HEK293 (cell line): ENCODE measurements around the gene OTP.

Experiments
- CTCF ChIA-PET: fragments of 350-600 bp; formaldehyde crosslinking; extraction: SDS; loops from one replicate; lab custom pipeline; 2021; ENCODE audit warnings: antibody characterized with exemption; lab: Yijun Ruan, JAX
- POLR2A ChIA-PET: fragments of 300-600 bp; formaldehyde crosslinking; extraction: SDS; loops from one replicate; lab custom pipeline; 2020; ENCODE audit warnings: antibody characterized with exemption, inconsistent platforms; lab: Yijun Ruan, JAX
- H3K27ac ChIP-seq: fragments of 200-500 bp; sonication (Bioruptor generic); 2 replicates; pipeline ENCODE4 v1.5.1; 2014; ENCODE audit warnings: low read depth, low read length, control low read depth, inconsistent platforms; ENCODE audit errors: extremely low read depth
- H3K36me3 ChIP-seq, 2 experiments: fragments of 200-500 bp in 1 of 2; sonication (Bioruptor generic) in 1 of 2; 1 replicate in 1 of 2; 2 replicates in 1 of 2; pipeline ENCODE4 v1.5.1; 2014 to 2017; ENCODE audit warnings: inconsistent platforms in 2 of 2, low read length in 2 of 2; ENCODE audit not compliant: control insufficient read depth in 2 of 2, insufficient read depth in 1 of 2
- H3K4me1 ChIP-seq: fragments of 200-500 bp; sonication (Bioruptor generic); 2 replicates; pipeline ENCODE4 v1.5.1; 2014; ENCODE audit warnings: mild to moderate bottlenecking, low read length, inconsistent platforms; ENCODE audit not compliant: control insufficient read depth, insufficient read depth
- H3K4me3 ChIP-seq: 2 replicates; pipeline ENCODE4 v1.5.1; 2011; ENCODE audit warnings: low read depth, mild to moderate bottlenecking, control low read depth, low read length, moderate library complexity
- H3K9me3 ChIP-seq: fragments of 200-500 bp; sonication (Bioruptor generic); 2 replicates; pipeline ENCODE4 v1.5.1; 2014; ENCODE audit warnings: low read depth, low read length, inconsistent platforms; ENCODE audit not compliant: control insufficient read depth, insufficient read depth
- KLF16 ChIP-seq: fragments of 450-650 bp; formaldehyde crosslinking; IDR thresholded peaks from 2 replicates; pipeline ENCODE4 v1.5.1; 2017; ENCODE audit warnings: missing biosample characterization, missing genetic modification characterization
- SALL2 ChIP-seq: fragments of 450-650 bp; formaldehyde crosslinking; IDR thresholded peaks from 2 replicates; pipeline ENCODE4 v1.5.0; 2017; ENCODE audit warnings: missing biosample characterization, mild to moderate bottlenecking, missing genetic modification characterization, borderline replicate concordance
- ZNF146 ChIP-seq: fragments of 450-650 bp; formaldehyde crosslinking; IDR thresholded peaks from 2 replicates; pipeline ENCODE4 v1.5.1; 2016; ENCODE audit warnings: missing biosample characterization, missing genetic modification characterization
- ZNF155 ChIP-seq: fragments of 450-650 bp; formaldehyde crosslinking; IDR thresholded peaks from 2 replicates; pipeline ENCODE4 v1.5.1; 2016; ENCODE audit warnings: missing biosample characterization, missing genetic modification characterization
- ZNF843 ChIP-seq: fragments of 450-650 bp; formaldehyde crosslinking; IDR thresholded peaks from 2 replicates; pipeline ENCODE4 v1.5.1; 2016; ENCODE audit warnings: missing biosample characterization, missing genetic modification characterization
- TF ChIP-seq, protein P1 (sequence below): fragments of 450-650 bp; formaldehyde crosslinking; IDR thresholded peaks from 2 replicates; pipeline ENCODE4 v1.5.1; 2016; ENCODE audit warnings: missing biosample characterization, missing genetic modification characterization, borderline replicate concordance
- TF ChIP-seq, protein P2 (sequence below): fragments of 450-650 bp; formaldehyde crosslinking; IDR thresholded peaks from 2 replicates; pipeline ENCODE4 v1.5.1; 2016; ENCODE audit warnings: missing biosample characterization, missing genetic modification characterization

The OTP gene

DNA sequence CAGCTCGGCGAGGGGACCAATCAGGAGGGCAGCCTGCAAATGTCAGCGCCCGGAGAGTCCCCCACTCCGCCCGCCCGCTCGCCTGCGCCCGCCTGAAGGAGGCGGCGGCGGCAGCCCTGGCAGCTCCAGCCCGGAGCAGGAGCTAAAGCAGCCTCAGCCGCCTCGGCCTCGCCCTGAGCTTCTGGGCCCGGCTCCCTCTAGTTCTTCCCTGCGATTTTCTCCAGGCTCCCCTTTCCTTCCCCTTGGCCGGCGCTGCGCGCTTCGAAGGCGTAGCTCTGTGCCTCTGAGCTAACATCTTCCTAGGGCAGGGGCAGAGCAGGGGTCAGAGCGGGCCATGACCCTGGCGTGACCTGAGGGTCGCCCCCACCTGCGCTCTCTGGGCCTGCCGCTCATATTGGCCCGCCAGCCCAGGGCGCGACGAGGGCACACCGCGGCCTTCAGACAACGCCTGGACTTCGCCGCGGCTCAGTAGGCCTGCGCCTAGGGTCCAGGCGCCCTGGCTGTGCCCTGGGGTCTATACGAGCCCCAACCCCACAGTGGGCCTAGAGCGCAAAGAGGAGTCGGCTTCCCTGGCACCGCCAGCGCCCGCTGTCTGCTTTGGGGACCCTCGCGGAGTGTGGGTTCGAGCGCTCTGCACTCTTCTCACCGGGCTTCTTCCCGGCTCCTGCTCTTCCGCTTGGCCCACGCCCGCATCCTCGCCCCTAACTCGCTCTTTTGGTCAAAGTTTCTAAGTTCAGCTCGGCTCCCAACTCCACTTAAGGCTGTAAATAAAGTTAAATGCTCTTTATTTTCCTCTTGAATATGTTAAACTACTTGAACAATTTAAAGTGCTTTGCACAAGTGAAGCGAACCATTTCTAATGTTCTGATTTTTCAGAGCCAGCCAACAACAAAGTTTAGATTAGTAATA lies 504 bp upstream of the OTP start (continued):
- TF ChIP-seq, protein P1, sequence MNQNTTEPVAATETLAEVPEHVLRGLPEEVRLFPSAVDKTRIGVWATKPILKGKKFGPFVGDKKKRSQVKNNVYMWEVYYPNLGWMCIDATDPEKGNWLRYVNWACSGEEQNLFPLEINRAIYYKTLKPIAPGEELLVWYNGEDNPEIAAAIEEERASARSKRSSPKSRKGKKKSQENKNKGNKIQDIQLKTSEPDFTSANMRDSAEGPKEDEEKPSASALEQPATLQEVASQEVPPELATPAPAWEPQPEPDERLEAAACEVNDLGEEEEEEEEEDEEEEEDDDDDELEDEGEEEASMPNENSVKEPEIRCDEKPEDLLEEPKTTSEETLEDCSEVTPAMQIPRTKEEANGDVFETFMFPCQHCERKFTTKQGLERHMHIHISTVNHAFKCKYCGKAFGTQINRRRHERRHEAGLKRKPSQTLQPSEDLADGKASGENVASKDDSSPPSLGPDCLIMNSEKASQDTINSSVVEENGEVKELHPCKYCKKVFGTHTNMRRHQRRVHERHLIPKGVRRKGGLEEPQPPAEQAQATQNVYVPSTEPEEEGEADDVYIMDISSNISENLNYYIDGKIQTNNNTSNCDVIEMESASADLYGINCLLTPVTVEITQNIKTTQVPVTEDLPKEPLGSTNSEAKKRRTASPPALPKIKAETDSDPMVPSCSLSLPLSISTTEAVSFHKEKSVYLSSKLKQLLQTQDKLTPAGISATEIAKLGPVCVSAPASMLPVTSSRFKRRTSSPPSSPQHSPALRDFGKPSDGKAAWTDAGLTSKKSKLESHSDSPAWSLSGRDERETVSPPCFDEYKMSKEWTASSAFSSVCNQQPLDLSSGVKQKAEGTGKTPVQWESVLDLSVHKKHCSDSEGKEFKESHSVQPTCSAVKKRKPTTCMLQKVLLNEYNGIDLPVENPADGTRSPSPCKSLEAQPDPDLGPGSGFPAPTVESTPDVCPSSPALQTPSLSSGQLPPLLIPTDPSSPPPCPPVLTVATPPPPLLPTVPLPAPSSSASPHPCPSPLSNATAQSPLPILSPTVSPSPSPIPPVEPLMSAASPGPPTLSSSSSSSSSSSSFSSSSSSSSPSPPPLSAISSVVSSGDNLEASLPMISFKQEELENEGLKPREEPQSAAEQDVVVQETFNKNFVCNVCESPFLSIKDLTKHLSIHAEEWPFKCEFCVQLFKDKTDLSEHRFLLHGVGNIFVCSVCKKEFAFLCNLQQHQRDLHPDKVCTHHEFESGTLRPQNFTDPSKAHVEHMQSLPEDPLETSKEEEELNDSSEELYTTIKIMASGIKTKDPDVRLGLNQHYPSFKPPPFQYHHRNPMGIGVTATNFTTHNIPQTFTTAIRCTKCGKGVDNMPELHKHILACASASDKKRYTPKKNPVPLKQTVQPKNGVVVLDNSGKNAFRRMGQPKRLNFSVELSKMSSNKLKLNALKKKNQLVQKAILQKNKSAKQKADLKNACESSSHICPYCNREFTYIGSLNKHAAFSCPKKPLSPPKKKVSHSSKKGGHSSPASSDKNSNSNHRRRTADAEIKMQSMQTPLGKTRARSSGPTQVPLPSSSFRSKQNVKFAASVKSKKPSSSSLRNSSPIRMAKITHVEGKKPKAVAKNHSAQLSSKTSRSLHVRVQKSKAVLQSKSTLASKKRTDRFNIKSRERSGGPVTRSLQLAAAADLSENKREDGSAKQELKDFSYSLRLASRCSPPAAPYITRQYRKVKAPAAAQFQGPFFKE = no peak
- TF ChIP-seq, all 188 proteins: peak for 0

DNA sequence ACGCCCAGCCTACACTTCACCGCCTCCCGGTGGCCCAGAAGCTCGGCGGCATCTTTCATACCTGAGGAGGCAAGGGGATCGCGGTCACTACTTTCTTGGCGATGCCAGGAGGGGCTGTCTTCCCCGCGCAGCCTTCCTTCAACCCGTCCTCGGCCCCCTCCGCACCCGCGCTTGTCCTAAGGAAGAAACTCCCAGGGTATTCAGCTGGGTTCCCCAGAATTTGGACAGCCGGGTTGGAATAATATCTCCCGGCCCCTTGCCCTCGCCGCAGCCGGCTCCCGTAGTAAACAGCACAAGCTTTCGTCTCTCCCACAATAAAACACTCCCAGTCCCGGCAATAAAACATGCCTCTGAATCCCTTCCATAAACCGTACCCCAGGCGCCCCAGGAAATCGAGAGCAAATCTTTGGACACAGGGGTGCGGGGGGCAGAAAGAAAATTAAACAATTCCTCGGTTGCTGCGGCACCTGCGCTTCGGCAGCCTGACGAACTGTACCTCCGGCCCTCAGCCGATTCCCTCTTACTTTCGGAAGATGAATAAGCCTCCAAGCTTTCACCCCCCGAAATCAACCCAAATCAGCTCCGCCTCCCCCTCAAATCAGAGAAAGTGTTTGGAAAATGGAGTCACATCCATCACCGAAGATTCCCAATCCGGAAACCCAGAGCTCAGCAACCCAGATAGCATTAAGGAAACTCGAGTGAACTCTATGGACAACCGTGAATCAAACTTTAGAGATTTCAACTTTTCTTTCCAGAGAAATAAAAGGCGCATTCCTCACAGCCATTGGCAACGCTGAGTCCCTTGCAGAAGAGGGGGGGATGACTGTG lies 1.1 kb downstream of the OTP start:
- no peaks in the 10 kb centered on the region for H3K36me3 ChIP-seq
- no peak overlapping the region for H3K27ac ChIP-seq
- H3K4me1 ChIP-seq = no peaks in the 10 kb centered on the region
- ChIA-PET POLR2A (interaction anchor here (0.6 kb wide), 1 partner anchor 10 kb away, joined by 4 read pairs; no protein-coding TSS in a partner anchor), CTCF (interaction anchor here (0.6 to 1.4 kb wide), 2 partner anchors 13 to 372 kb away, joined by 3 to 4 read pairs; no protein-coding TSS in a partner anchor)
- H3K9me3 ChIP-seq = no peaks in the 10 kb centered on the region
- peak overlapping the region; percentile 25 for H3K4me3 ChIP-seq
- TF ChIP-seq, protein P2, sequence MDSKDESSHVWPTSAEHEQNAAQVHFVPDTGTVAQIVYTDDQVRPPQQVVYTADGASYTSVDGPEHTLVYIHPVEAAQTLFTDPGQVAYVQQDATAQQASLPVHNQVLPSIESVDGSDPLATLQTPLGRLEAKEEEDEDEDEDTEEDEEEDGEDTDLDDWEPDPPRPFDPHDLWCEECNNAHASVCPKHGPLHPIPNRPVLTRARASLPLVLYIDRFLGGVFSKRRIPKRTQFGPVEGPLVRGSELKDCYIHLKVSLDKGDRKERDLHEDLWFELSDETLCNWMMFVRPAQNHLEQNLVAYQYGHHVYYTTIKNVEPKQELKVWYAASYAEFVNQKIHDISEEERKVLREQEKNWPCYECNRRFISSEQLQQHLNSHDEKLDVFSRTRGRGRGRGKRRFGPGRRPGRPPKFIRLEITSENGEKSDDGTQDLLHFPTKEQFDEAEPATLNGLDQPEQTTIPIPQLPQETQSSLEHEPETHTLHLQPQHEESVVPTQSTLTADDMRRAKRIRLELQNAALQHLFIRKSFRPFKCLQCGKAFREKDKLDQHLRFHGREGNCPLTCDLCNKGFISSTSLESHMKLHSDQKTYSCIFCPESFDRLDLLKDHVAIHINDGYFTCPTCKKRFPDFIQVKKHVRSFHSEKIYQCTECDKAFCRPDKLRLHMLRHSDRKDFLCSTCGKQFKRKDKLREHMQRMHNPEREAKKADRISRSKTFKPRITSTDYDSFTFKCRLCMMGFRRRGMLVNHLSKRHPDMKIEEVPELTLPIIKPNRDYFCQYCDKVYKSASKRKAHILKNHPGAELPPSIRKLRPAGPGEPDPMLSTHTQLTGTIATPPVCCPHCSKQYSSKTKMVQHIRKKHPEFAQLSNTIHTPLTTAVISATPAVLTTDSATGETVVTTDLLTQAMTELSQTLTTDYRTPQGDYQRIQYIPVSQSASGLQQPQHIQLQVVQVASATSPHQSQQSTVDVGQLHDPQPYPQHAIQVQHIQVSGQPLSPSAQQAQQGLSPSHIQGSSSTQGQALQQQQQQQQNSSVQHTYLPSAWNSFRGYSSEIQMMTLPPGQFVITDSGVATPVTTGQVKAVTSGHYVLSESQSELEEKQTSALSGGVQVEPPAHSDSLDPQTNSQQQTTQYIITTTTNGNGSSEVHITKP (tag by site-specific recombination) = peak; percentile 82
- no peak for TF ChIP-seq KLF16 (tag by site-specific recombination)
- TF ChIP-seq ZNF155 (tag by site-specific recombination) = no peak
- TF ChIP-seq ZNF843 (tag by site-specific recombination) = no peak
- TF ChIP-seq SALL2 (tag by site-specific recombination) = no peak
- no peak for TF ChIP-seq ZNF146 (tag by site-specific recombination)
- TF ChIP-seq, protein P1 = no peak
